M059J (cell line): ENCODE results near the gene AEBP1. TPM values are rescaled to one million over a fixed set of nuclear protein-coding genes. Genes with fewer than 3 reads are reported as not detected.
A peak's percentile ranks its signal among the peaks of the same experiment; 100 is the strongest.

Experiments used
- DNase-seq: peaks from one replicate; pipeline ENCODE4 v3.0.0-alpha.2; 2012; ENCODE audit warnings: low read depth
- total RNA-seq: library from RNA; depleted of rRNA; stranded (reverse); fragments of >200 nt; shearing (Covaris generic); gene quantifications from 2 replicates; pipeline ENCODE4 v1.2.3, GENCODE V29; 2014

AEBP1 gene
- total RNA-seq, 1 experiment from 2014 or later = not detected

GRCh38 chr7:44142028-44142427, 37.9 kb downstream of the AEBP1 start:
- DNase-seq = no peak

GRCh38 chr7:44143646-44144250, 39.6 kb downstream of the AEBP1 start:
- no peak for DNase-seq

DNA sequence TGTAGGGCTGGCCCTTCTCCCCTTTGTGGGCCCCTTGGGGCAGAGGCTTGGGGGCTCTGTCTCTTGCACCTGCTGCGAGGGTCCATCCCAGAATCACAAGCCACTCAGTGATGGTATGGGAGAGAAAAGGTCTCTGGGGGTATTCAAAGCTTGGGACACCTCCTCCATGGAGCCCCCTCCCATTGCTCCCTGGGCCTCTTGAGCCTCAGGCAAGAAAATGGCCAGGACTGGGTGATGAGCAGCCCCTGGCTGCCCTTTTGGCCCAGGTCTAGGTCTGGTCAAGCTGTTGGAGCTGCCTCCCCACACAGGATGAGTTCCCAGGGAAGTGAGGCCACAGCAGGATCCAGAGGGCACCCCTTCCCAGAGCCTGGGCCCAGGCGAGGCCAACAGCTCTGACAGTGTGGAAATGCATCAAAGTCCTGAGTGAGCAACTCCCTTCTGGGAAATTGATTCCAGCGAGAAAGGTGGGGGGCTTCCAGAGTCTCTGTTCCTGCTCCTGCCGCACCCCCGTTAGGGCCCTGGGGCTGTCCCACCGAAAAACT, 40.4 kb downstream of the AEBP1 start:
- no peak for DNase-seq

GRCh38 chr7:44144968-44145478, 40.9 kb downstream of the AEBP1 start:
- DNase-seq = no peak

DNA sequence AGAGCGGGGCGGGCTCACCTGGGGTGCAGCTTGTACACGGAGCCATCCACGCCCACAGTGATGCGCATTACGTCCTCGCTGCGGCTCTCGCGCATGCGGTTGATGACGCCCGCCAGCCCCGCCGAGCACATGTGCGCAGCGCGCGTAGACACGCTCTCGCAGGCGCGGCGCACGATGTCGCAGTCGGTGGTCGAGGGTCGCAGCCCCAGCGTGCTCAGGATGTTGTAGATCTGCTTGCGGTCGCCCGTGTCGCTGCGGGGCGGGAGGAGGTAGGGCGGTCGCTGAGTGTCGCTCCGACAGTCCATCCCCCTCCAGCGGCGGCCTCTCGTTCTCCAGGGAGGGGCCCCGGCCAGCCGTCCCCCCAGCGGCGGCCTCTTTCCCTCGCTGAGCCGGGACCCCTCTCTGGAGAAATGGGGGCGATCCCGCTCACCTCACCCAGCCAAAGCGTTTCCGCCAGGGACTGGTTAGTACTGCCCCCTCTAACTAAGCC, 41.4 kb downstream of the AEBP1 start:
- no peak for DNase-seq

GRCh38 chr7:44145969-44146911, 42.1 kb downstream of the AEBP1 start:
- DNase-seq = peak; percentile 18

DNA sequence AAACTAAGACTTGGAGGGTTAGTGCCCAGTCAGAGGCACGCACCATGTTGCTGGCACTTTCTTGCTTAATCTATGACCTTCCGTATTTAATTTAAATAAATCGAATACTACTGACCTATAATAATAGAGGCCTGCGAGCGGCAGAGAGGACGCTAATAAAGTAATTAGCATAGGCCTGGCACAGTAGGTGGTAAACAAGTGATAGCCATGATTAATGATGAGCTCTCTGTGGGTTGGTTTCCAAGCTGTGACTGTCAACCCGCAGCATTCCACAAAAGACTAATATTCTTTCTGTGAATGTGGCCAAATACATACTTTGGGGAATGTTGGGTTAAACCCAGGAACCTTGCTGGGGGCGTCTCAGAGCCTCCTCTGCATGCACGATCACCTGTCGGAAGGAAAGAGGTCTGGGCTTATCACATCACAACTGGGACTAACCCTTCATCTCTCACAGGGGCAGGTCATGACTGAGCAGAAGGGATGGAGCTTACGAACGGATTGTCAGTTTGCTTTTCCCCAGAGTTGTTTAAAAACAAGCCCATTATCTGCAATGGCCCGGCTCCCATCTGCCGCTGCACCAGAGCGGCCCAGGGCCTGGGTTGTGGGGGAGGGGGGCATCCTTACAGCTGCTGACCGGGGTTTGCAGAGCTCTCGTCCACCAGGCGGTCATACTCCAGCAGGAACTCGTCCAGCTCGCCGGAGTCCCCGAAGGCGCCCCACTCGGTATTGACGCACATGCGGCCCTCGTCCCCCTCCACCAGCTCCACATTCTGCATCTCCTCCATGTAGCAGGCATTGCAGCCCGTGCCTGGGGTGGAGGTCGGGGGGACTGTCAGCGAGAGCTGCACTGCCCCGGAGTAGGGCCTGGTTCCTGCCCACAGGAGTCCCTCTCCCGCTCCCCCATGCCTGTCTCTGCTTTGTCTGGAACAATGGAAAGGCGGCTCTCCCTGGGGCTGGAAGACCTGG, 43.2 kb downstream of the AEBP1 start:
- DNase-seq = no peak

DNA sequence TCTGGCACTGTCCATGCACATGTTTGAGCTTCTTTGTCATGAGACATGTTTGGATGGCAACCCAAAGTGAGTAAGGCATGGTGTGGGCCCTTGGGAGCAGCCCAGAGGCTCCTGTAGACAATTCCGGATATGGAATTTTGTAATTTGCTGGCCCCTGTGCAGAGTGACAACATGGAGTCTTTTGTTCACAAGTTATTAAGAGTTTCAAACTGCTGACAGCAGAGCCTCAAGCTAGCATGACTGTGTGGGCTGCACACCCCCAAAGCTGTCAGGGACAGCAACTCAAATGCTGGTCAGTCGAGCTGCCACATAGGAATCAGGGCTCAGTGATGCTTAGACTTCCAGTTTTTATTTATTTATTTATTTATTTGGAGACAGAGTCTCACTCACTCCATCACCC, 44.0 kb downstream of the AEBP1 start:
- no peak for DNase-seq

- no peak for DNase-seq
These were observed 44.9 kb downstream of the AEBP1 start for GRCh38 chr7:44148961-44149536.

- no peak for DNase-seq
These were observed 45.7 kb downstream of the AEBP1 start for GRCh38 chr7:44149571-44150465.

- DNase-seq = no peak
These were observed 46.3 kb downstream of the AEBP1 start for GRCh38 chr7:44150466-44150832.

DNA sequence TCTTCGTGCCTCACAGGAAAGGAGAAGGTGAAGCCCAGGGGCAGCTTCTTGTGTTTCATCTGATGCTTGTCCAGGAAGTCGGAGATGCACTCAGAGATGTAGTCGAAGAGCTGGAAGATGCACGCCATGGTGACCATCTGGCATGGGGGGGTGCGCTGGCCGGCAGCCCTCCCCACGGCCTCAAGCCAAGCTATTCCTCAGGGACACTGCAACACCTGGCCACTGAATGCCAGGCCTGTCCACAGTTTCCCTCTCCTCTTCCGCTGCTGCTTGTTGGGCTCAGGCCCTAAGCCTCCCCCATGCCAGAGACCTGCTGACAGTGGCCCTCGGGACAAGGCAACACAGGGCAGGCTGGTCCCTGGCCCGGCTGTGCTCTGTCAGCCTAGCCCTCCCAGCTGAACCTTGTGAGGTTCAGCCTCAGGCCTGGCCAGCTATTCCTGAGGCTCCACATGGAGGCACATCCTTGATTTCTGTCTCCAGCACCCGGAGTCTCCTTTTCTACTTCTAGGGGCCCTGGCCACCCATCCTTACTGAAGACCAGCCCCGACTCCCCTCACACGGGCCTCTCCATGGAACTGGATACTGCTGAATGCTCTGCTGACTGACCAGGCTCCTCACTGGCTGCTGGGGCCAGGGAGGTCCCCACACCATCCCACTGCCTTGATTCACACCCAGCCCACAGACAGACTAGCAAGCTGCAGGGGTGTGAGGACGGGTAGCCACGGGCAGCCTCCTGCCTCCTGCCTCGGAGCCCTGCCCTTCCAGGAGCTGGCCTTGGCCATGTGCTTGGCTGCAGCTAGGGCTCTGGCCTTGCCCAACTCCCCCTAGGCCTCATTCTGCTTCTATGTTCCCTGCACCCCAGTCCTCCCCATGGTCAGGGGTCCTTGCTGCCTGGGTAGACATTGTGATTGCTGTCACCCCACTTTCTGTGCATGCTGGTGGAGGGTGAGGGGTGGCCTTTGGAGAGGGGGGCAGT, 47.1 kb downstream of the AEBP1 start:
- DNase-seq = no peak

DNA sequence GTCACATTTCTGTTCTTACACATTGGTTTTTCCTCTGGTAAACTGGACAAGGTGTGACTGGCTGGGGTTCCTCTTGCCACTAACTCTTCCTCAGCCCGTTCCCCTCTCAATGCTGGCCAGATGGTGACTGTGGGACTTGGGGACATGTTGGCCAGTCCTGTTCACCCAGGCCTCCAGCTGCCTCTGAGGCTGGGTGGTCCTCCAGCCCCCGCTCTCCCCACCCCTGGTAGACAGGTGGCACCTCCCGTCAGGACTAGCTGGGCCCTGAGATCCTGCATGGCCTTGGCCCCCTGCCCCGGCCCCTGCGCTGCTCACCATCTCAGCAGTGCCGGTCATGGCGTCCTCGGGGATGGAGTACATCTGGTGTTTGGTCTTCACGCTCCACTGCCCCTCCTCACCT, 47.8 kb downstream of the AEBP1 start:
- no peak for DNase-seq

- no peak for DNase-seq
These were observed 49.1 kb downstream of the AEBP1 start for GRCh38 chr7:44152971-44153947.

- no peak for DNase-seq
These were observed 49.8 kb downstream of the AEBP1 start for GRCh38 chr7:44153948-44154335.

DNA sequence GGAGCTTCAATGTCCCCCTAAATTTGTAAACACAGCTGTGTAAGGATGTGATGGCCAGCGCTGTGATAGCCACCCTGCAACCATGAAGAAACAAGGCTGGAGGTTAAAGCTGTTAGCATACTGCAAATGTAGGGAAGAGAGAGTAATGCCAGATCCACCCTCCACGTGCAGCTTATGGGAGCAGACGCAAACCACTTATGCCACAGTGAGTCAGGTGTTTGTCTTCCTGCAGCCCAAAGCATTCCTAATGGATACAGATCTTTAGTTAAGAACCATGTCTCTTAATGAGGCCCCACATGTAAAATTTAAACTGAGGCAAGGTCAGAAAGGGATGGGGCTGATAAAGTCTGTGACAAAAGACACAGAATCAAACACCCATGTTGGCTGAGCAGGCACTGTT, 50.6 kb downstream of the AEBP1 start:
- peak; percentile 67 for DNase-seq
